ENCODE measurements around the gene KRT13. TPM values are rescaled to one million over a fixed set of nuclear protein-coding genes. Genes with fewer than 3 reads are reported as not detected.
"Not testable (repeated sequence)": the region's sequence is repeated elsewhere in the genome, so short reads cannot be mapped to it uniquely, and the experiment has no call there.

Gene KRT13
- total RNA-seq, 2 donors from 2014 or later: not detected

DNA sequence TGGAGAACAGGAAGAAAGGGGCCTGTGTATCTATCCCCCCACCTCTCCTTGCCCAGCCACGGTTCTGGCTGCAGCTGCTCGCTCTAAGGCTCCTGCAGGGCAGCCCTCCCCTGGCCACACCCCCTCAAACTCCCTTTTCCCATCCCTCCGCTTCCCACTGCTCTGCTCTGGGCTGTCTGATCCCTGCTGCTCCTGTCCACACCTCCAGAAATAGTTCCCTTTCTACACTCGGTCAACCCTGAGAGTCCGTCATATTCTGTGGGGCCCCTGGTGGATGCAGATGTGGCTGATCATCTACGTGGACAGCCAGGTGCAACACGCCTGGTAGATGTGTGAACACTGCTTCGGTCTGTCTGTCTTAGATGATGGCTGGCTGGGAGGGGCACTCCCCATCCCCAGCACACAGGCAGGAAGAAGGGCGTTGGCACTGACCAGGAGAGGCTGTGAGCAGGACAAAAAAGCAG, 42.0 kb upstream of the KRT13 start:
- peaks cover 23% of the 10 kb centered on the region for H3K4me1 ChIP-seq
- H3K36me3 ChIP-seq (replicated peaks in 1 of 2; ENCODE audit: insufficient read depth in 1 of 2, low read depth in 2 of 2): no peaks in the 10 kb centered on the region
- WGBS, 2 donors: 47 to 68% methylated on average over 5 to 9 of the region's 9 CpGs
- no peaks in the 10 kb centered on the region for H3K9me3 ChIP-seq
- peak overlapping the region in 1 of 4 donors; percentile 65 for H3K27ac ChIP-seq
- intact Hi-C loops (cut with DNase I): loop anchor here (5.0 kb wide), 1 partner anchor 115 kb away; no protein-coding TSS in a partner anchor
- DNase-seq: no peak
- H3K4me3 ChIP-seq: no peak overlapping the region
- TF ChIP-seq, protein P1, sequence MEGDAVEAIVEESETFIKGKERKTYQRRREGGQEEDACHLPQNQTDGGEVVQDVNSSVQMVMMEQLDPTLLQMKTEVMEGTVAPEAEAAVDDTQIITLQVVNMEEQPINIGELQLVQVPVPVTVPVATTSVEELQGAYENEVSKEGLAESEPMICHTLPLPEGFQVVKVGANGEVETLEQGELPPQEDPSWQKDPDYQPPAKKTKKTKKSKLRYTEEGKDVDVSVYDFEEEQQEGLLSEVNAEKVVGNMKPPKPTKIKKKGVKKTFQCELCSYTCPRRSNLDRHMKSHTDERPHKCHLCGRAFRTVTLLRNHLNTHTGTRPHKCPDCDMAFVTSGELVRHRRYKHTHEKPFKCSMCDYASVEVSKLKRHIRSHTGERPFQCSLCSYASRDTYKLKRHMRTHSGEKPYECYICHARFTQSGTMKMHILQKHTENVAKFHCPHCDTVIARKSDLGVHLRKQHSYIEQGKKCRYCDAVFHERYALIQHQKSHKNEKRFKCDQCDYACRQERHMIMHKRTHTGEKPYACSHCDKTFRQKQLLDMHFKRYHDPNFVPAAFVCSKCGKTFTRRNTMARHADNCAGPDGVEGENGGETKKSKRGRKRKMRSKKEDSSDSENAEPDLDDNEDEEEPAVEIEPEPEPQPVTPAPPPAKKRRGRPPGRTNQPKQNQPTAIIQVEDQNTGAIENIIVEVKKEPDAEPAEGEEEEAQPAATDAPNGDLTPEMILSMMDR (IDR thresholded peaks at IDR 0.05): no peak
- no peak for TF ChIP-seq POLR2A (IDR thresholded peaks at IDR 0.05)
- no peak for ATAC-seq
- no peaks in the 10 kb centered on the region for H3K27me3 ChIP-seq

DNA sequence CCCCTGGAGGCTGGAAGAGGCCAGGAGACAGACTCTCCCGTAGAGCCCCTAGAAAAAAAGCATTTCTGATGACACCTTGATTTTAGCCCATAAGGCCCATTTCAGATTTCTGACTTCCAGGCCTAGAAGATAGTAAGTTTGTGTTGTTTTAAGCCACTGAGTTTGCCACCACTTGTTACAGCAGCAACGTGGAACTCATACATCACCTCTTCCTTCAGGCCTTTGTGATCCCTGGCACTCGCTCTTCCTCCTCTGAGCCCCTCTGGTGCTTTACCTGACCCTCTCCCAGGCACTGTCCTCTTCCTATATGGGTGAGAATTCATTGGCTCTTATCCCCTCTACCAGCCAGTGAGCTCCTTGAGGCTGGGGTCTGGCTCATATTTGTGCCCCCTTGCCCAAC, 41.4 kb upstream of the KRT13 start:
- peaks cover 23% of the 10 kb centered on the region for H3K4me1 ChIP-seq
- intact Hi-C loops (cut with DNase I): loop anchor here (5.0 kb wide), 1 partner anchor 115 kb away; no protein-coding TSS in a partner anchor
- ATAC-seq: no peak

DNA sequence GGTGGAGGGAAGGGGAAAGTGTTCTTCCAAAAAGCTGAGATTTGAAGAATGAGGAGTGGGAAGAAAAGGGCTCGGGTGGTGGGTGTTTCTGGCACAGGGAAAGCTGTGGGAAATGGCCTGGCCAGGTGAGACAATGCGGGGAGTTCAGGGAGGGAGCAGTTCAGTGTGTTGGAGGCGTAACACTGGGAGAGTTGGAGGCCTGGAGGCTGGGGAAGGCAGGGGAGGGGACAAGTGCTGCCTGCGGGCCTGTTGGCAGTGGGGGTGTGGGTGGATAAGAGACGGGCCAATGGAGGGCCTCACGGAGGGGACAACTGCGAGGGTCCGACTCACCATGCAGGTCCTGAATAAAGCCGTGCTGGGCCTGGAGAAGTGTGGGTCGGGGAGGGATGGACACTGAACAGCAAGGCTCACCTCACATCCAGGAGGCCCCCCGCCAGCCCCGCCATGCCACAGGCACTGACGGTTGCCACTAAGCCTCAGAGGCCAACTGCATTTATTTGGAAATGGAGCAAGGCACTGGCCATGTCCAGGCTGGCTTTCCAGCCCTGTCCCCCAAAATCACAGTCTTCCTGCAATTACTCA, 40.5 kb upstream of the KRT13 start:
- DNase-seq (no peak), ATAC-seq (no peak)
- TF ChIP-seq, protein P1 (IDR thresholded peaks at IDR 0.05): no peak
- no peak for TF ChIP-seq POLR2A (IDR thresholded peaks at IDR 0.05)
- no peaks in the 10 kb centered on the region for H3K9me3 ChIP-seq
- intact Hi-C loops (cut with DNase I): loop anchor here (5.0 kb wide), 1 partner anchor 116 kb away; no protein-coding TSS in a partner anchor
- WGBS, 2 donors: 71 to 80% methylated on average over 11 to 12 of the region's 13 CpGs
- H3K4me1 ChIP-seq: peaks cover 23% of the 10 kb centered on the region
- H3K27me3 ChIP-seq: no peaks in the 10 kb centered on the region
- H3K4me3 ChIP-seq: no peak overlapping the region
- no peak overlapping the region for H3K27ac ChIP-seq
- H3K36me3 ChIP-seq (replicated peaks in 1 of 2; ENCODE audit: insufficient read depth in 1 of 2, low read depth in 2 of 2): no peaks in the 10 kb centered on the region

More for the DNA sequence above, 41.4 kb upstream of the KRT13 start:
- WGBS, 2 donors: 92 to 94% methylated on average over 3 of the region's 3 CpGs
- H3K4me3 ChIP-seq: no peak overlapping the region
- no peaks in the 10 kb centered on the region for H3K9me3 ChIP-seq
- no peaks in the 10 kb centered on the region for H3K27me3 ChIP-seq
- no peak for TF ChIP-seq POLR2A (IDR thresholded peaks at IDR 0.05)
- TF ChIP-seq, protein P1 (IDR thresholded peaks at IDR 0.05): no peak
- no peaks in the 10 kb centered on the region for H3K36me3 ChIP-seq (replicated peaks in 1 of 2; ENCODE audit: insufficient read depth in 1 of 2, low read depth in 2 of 2)
- H3K27ac ChIP-seq: no peak overlapping the region
- no peak for DNase-seq

DNA sequence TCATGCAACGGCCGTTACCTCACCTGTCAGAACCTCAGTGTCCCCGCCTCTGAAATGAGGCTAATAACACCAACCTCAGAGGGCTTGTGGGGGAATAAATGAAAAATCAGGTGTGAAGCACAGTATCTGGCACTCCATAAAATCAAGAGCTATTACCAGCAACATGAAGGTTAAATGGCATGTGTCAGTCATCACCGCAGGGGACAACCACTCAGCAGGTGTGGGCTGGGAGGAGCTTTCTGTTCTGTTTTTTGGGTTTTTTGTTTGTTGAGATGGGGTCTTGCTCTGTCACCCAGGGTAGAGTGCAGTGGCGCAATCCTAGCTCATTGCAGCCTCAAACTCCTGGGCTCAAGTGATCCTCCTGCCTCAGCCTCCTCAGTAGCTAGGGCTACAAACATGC, 39.5 kb upstream of the KRT13 start:
- DNase-seq (no peak), ATAC-seq (no peak)
- H3K4me1 ChIP-seq: peaks cover 23% of the 10 kb centered on the region
- H3K27me3 ChIP-seq: no peaks in the 10 kb centered on the region
- peak overlapping the region in 2 of 4 donors; percentile 29 to 55 for H3K27ac ChIP-seq
- 81 to 82% methylated on average over 5 of the region's 5 CpGs for WGBS, 2 donors
- H3K9me3 ChIP-seq: no peaks in the 10 kb centered on the region
- intact Hi-C loops (cut with DNase I): loop anchor here (5.0 kb wide), 1 partner anchor 117 kb away; no protein-coding TSS in a partner anchor
- H3K36me3 ChIP-seq (replicated peaks in 1 of 2; ENCODE audit: insufficient read depth in 1 of 2, low read depth in 2 of 2): no peaks in the 10 kb centered on the region
- no peak for TF ChIP-seq POLR2A (IDR thresholded peaks at IDR 0.05)
- TF ChIP-seq, protein P1 (IDR thresholded peaks at IDR 0.05): no peak
- no peak overlapping the region for H3K4me3 ChIP-seq

DNA sequence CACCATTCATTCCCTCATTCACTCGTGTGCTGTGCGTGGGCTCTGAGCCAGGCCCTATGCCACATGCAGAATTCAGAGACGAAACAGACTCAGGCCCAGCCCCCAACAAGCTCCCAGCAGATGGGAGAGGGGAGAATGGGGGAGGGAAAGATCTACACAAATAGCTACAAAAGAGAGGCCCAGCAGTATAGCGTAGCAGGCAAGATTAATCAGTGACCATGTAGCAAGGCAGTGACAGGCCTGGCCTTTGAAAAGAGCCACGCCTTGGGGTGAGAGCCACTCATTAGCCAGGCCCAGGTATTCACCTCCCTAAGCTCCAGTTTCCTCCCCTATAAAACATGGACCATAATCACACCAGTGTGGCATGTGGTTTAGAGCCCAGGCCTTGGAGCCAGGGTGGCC, 39.1 kb upstream of the KRT13 start:
- peak in 2 of 4 donors; percentile 21 to 36 for DNase-seq
- ATAC-seq: peak; percentile 31
- Histone ChIP-seq H3K27me3 (no peaks in the 10 kb centered on the region), H3K4me1 (peaks cover 23% of the 10 kb centered on the region), H3K9me3 (no peaks in the 10 kb centered on the region), H3K27ac (peak overlapping the region in 2 of 4 donors; percentile 29 to 55), H3K36me3 (replicated peaks in 1 of 2; ENCODE audit: insufficient read depth in 1 of 2, low read depth in 2 of 2) (no peaks in the 10 kb centered on the region), H3K4me3 (no peak overlapping the region)
- intact Hi-C loops (cut with DNase I): no loop called here
- TF ChIP-seq, protein P1 (IDR thresholded peaks at IDR 0.05): no peak
- no peak for TF ChIP-seq POLR2A (IDR thresholded peaks at IDR 0.05)
- 44 to 57% methylated on average over 5 of the region's 5 CpGs for WGBS, 2 donors

DNA sequence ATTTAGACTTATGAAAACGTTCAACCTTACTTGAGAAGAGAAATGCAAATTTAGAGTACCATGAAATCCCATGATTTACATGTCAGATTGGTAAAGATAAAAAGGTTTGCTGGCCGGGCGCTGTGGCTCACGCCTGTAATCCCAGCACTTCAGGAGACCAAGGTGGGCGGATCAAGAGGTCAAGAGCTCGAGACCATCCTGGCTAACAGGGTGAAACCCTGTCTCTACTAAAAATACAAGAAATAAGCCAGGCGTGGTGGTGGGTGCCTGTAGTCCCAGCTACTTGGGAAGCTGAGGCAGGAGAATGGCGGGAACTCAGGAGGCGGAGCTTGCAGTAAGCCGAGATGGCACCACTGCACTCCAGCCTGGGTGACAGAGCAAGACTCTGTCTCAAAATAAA, 37.4 kb upstream of the KRT13 start:
- H3K27ac ChIP-seq; H3K36me3 ChIP-seq (replicated peaks in 1 of 2; ENCODE audit: insufficient read depth in 1 of 2, low read depth in 2 of 2); H3K9me3 ChIP-seq; H3K4me3 ChIP-seq; H3K27me3 ChIP-seq; intact Hi-C loops (cut with DNase I); ATAC-seq; H3K4me1 ChIP-seq; DNase-seq: not testable (repeated sequence)
- 76 to 82% methylated on average over 10 of the region's 10 CpGs for WGBS, 2 donors

All from body of pancreas (tissue), 4 donors.